Measurements from ENCODE around the gene PRDX4.
"Not testable (repeated sequence)": the region's sequence is repeated elsewhere in the genome, so short reads cannot be mapped to it uniquely, and the experiment has no call there.

PRDX4 gene
- 22.6 to 96.4 reads per million in 2 experiments for total RNA-seq

GRCh38 chrX:23667239-23668177, at the start of gene PRDX4:
PRDX4 (plus strand) TSS chrX:23667493; CDS start chrX:23667571, 78 bp downstream.
- peak; percentile 51 for DNase-seq (ENCODE audit: low read depth)

- no peak for DNase-seq (ENCODE audit: low read depth)
Observed at GRCh38 chrX:23621621-23622265, 45.5 kb upstream of the PRDX4 start.

GRCh38 chrX:23623797-23624196, 43.5 kb upstream of the PRDX4 start:
- no peak for DNase-seq (ENCODE audit: low read depth)

DNA sequence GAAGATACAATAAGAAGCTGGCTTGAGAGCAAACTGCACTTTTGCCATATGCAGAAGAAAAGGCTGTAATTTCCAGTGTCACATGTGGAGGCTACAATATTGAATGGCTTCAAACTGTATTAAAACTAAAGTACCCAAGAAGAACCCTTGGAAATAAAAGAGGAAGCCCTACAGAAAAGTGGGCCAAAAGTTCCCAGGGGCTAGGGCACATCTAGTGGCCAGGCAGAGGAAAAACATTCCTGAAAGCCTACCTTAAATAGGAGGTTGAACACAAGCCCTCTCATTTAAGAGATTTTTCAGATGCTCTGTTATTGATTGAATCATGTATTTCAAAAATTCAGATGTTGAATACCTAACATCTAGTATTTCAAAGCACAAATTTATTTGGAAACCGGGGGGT, 40.6 kb upstream of the PRDX4 start:
- DNase-seq (ENCODE audit: low read depth) = no peak

DNA sequence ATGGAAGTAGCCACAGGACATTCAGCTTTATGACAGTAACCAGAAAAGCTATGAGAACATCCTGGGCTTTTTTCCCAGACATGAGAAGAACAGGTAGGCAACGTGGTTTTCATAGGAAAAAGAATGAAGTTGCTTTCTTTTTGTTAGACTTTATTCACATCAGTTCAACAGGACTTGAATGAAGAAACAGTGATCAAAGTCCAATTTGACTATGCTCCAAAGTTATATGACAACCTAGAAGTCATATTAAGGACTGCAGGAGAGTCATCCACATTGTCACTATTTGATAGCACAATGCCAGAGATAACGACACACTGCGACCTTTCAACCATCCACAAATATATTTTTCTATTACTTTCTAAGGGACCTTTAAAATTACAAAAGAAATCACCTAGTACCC, 39.2 kb upstream of the PRDX4 start:
- no peak for DNase-seq (ENCODE audit: low read depth)

DNA sequence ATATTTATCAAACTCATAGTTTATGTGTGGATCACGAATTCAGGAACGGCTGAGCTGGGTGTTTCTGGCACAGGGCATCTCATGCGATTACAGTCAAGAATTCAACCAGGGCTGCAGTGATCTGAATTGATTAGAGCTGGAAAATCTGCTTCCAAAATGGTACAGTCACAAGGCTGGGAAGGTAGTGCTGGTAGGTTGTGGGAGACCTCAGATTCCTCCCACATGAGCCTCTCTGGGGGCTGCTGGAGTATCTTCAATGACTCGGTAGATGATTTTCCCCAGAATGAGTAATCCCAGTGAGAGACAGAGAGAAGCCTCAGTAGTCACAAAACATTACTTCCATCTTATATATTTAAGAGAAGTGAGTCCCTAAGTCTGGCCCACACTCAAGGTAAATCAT, 36.2 kb upstream of the PRDX4 start:
- DNase-seq (ENCODE audit: low read depth) = no peak

GRCh38 chrX:23633834-23634580, 33.3 kb upstream of the PRDX4 start:
- no peak for DNase-seq (ENCODE audit: low read depth)

DNA sequence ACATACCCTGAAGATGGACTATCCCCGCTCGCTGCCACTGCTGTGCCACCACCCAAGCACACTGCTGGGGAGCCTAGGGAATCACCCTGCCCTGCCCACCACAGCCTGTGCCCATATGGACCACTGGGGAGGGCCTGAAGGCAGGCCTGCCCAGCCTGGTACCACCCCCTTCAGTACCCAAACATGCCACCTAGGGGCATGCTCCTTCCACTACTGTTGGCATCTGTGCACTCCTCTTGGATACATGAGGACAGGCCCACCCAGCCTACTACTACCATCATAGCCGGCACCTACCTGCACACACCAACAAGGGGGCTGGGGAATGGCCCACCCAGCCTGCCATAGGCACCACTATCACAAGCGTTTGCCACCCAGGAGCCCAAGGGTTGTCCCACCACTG, 30.1 kb upstream of the PRDX4 start:
- DNase-seq (ENCODE audit: low read depth) = no peak

DNA sequence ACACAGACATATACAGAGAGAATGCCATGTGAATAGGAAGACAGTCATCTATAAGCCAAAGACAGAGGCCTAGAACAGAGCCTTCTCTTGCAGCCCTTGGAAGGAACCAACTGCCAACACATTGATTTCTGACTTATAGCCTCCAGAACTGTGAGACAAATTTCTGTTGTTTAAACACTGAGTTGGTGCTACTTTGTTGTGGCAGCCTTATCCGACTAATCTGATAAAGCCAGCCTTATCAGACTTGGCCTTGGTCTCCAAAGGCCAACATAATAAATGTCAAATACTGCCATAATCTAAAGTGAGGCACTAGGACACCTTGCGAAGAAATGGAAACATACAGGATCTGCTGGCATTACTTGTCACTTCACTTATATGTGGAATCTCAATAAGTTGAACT, 24.3 kb upstream of the PRDX4 start:
- DNase-seq (ENCODE audit: low read depth) = no peak

- no peak for DNase-seq (ENCODE audit: low read depth)
Observed at GRCh38 chrX:23644744-23645143, 22.5 kb upstream of the PRDX4 start.

- no peak for DNase-seq (ENCODE audit: low read depth)
Observed at GRCh38 chrX:23656091-23656490, 11.2 kb upstream of the PRDX4 start.

DNA sequence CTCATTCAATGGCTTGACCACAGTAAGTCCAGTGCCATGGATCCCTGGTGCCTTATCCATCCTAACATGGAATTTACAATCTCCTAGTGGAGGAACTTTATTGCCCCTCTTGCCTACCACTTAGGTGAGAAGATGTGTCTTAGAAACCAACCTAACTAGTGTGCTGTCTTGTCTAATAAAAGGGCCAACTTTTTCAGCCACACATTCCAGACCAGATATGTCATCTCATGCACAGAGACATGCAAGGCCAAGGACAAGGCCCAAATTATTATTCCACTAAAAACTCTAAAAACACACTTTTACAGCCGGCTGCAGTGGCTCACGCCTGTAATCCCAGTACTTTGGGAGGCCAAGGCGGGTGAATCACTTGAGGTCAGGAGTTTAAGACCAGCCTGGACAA, 10.6 kb upstream of the PRDX4 start:
- DNase-seq (ENCODE audit: low read depth) = no peak

DNA sequence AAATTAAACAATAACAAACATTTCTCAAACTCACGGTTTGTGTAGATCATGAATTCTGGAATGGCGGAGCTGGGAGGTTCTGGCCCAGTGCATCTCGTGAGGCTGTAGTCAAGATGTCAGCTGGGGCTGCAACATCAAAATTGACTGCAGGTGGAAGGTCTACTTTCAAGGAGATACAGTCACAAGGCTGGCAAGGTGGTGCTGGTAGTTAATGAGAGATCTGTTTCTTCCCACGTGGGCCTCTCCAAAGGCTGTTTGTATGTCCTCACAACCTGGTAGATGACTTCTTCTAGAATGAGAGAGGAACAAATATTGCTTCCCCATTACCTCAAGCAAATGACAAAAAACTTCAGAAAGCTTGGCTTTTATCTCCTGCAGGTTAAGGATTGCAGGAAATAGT, 8.0 kb upstream of the PRDX4 start:
- no peak for DNase-seq (ENCODE audit: low read depth)

GRCh38 chrX:23660083-23660765, 7.1 kb upstream of the PRDX4 start:
- DNase-seq (ENCODE audit: low read depth) = not testable (repeated sequence)

- no peak for DNase-seq (ENCODE audit: low read depth)
Observed at GRCh38 chrX:23660766-23661132, 6.5 kb upstream of the PRDX4 start.

DNA sequence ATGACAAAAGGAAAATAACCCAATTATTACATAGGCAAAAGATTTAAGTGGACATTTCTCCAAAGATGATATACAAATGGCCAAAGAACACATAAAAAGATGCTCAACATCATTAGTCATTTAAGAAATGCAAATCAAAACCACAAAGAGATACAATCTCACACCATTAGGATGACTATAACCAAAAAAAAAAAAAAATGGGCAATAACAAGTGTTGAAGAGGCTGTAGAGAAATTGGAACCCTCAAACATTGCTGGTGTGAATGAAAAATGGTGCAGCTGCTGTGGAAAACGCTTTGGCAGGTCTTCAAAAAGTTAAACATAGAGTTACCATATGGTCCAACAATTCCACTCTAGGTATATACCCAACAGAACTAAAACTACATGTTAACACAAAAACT, 5.6 kb upstream of the PRDX4 start:
- no peak for DNase-seq (ENCODE audit: low read depth)

GRCh38 chrX:23662187-23662586, 5.1 kb upstream of the PRDX4 start:
- DNase-seq (ENCODE audit: low read depth) = no peak

- DNase-seq (ENCODE audit: low read depth) = no peak
Observed at GRCh38 chrX:23662853-23663252, 4.4 kb upstream of the PRDX4 start.

- DNase-seq (ENCODE audit: low read depth) = no peak
Observed at GRCh38 chrX:23664496-23664895, 2.8 kb upstream of the PRDX4 start.

- no peak for DNase-seq (ENCODE audit: low read depth)
Observed at GRCh38 chrX:23666282-23666681, 1.0 kb upstream of the PRDX4 start.

DNA sequence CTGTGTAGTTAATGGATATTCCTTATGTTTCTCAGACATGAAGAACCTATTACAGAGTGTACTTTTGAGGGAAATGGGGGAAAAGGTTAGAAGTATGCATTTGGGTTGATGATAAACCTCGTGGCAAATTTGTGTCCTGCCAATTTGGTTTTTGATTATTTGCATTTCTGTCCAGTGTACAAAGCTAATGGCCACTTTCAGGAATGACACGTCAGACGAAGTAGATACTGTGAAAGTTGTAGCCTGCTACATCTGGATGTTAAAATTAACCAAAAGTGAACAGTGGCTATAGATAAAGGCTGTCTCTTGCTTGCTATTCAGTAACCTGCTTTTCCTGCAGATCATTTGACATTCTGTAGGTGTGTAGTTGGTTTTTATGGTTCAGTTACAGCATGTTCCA, 1.0 kb downstream of the PRDX4 start:
- DNase-seq (ENCODE audit: low read depth) = no peak

DNA sequence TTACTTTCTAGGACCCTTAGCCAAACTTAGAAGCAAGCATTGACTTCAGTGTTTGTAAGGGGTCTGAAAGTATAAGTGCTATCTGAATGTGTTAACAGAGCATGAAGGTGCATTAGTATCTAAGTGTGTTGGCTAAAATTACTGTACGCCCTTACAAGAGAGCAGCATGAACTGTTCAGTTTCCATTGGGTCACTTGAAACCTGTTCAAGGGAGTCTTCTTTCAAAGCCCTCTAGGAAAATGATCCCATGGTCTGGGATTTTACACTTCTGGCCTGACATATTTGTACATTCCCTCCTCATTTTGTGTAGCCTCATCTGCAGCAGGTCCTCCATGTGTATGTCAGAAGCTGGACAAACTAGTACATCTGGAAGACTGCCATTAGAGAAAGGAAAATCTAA, 3.2 kb downstream of the PRDX4 start:
- DNase-seq (ENCODE audit: low read depth) = no peak

Measured in T follicular helper cell (primary cell).